ENCODE results near the gene CTNS. TPM values are rescaled to one million over a fixed set of nuclear protein-coding genes. Genes with fewer than 3 reads are reported as not detected.
"Not testable (repeated sequence)": the region's sequence is repeated elsewhere in the genome, so short reads cannot be mapped to it uniquely, and the experiment has no call there.

The CTNS gene
- total RNA-seq, 1 donor from 2014 or later: 9.4 TPM

- Mint-ChIP-seq H3K4me1 (no peaks in the 10 kb centered on the region), H3K4me3 (no peak overlapping the region), H3K36me3 (peaks cover 5% of the 10 kb centered on the region), H3K27ac (no peak overlapping the region), H3K9me3 (peaks cover 8% of the 10 kb centered on the region), H3K27me3 (ENCODE audit: insufficient read depth, low read depth) (peaks cover 23% of the 10 kb centered on the region)
- DNase-seq (ENCODE audit: low spot score): no peak
- Histone ChIP-seq H3K27ac (no peak overlapping the region), H3K4me2 (no peak overlapping the region), H3K4me3 (no peak overlapping the region), H2AFZ (replicated peaks) (no peak overlapping the region), H3K79me2 (ENCODE audit: low read depth) (no peaks in the 10 kb centered on the region), H3K36me3 (no peaks in the 10 kb centered on the region), H3K27me3 (peaks cover 38% of the 10 kb centered on the region), H3K9me3 (ENCODE audit: low read depth) (no peaks in the 10 kb centered on the region), H3F3A (ENCODE audit: low read depth) (no peaks in the 10 kb centered on the region), H3K4me1 (peaks cover 6% of the 10 kb centered on the region), H3K9ac (no peak overlapping the region), H4K20me1 (ENCODE audit: low read depth) (peaks cover 6% of the 10 kb centered on the region)
- TF ChIP-seq EZH2phosphoT487 (IDR thresholded peaks at IDR 0.05) (no peak), CTCF (IDR thresholded peaks at IDR 0.05) (no peak), EZH2 (IDR thresholded peaks at IDR 0.05) (no peak)
These were observed 63.4 kb downstream of the CTNS start for GRCh38 chr17:3699951-3700350.

GRCh38 chr17:3702041-3702539 is 65.5 kb downstream of the CTNS start:
- H3K27me3 ChIP-seq: peaks cover 17% of the 10 kb centered on the region
- H3K27ac Mint-ChIP-seq; H3K4me2 ChIP-seq; H3K4me3 Mint-ChIP-seq; H3K4me1 ChIP-seq; H3K27me3 Mint-ChIP-seq (ENCODE audit: insufficient read depth, low read depth); H3K27ac ChIP-seq; H3K9me3 ChIP-seq (ENCODE audit: low read depth); H3K36me3 ChIP-seq; H3K36me3 Mint-ChIP-seq; H3K9me3 Mint-ChIP-seq; H3K4me1 Mint-ChIP-seq; H3K4me3 ChIP-seq; DNase-seq (ENCODE audit: low spot score); H2AFZ ChIP-seq (replicated peaks); H3K9ac ChIP-seq; H3F3A ChIP-seq (ENCODE audit: low read depth); H3K79me2 ChIP-seq (ENCODE audit: low read depth); H4K20me1 ChIP-seq (ENCODE audit: low read depth): not testable (repeated sequence)

GRCh38 chr17:3704931-3705717 is 68.6 kb downstream of the CTNS start:
- no peaks in the 10 kb centered on the region for H3K79me2 ChIP-seq (ENCODE audit: low read depth)
- no peaks in the 10 kb centered on the region for H4K20me1 ChIP-seq (ENCODE audit: low read depth)
- no peak overlapping the region for H3K9ac ChIP-seq
- no peak overlapping the region for H3K4me3 ChIP-seq
- peaks cover 3% of the 10 kb centered on the region for H3K4me1 ChIP-seq
- H3K4me1 Mint-ChIP-seq: peaks cover 5% of the 10 kb centered on the region
- no peak overlapping the region for H3K27ac Mint-ChIP-seq
- no peaks in the 10 kb centered on the region for H3K36me3 ChIP-seq
- H2AFZ ChIP-seq (replicated peaks): no peak overlapping the region
- TF ChIP-seq EZH2 (IDR thresholded peaks at IDR 0.05): no peak
- TF ChIP-seq EZH2phosphoT487 (IDR thresholded peaks at IDR 0.05): no peak
- no peak for TF ChIP-seq CTCF (IDR thresholded peaks at IDR 0.05)
- no peaks in the 10 kb centered on the region for H3K9me3 ChIP-seq (ENCODE audit: low read depth)
- DNase-seq (ENCODE audit: low spot score): no peak
- no peaks in the 10 kb centered on the region for H3K27me3 ChIP-seq
- peaks cover 5% of the 10 kb centered on the region for H3K36me3 Mint-ChIP-seq
- H3K27me3 Mint-ChIP-seq (ENCODE audit: insufficient read depth, low read depth): no peaks in the 10 kb centered on the region
- H3K27ac ChIP-seq: no peak overlapping the region
- no peaks in the 10 kb centered on the region for H3F3A ChIP-seq (ENCODE audit: low read depth)
- no peak overlapping the region for H3K4me2 ChIP-seq
- peaks cover 2% of the 10 kb centered on the region for H3K9me3 Mint-ChIP-seq
- no peak overlapping the region for H3K4me3 Mint-ChIP-seq

DNA sequence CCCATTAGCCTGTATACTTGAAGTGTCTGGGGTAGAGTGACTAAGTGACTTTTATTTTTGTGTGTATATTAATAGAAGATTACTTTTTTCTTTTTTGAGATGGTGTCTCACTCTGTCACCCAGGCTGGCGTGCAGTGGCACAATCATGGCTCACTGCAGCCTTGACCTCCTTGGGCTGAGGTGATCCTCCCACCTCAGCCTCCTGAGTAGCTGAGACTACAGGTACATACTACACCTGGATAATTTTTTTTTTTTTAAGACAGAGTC is 69.1 kb downstream of the CTNS start:
- H3K36me3 Mint-ChIP-seq: not testable (repeated sequence)

More for the DNA sequence above, 69.1 kb downstream of the CTNS start:
- not testable (repeated sequence) for H3K4me3 Mint-ChIP-seq; H3K4me3 ChIP-seq; H3K27me3 ChIP-seq; H2AFZ ChIP-seq (replicated peaks); H3K36me3 ChIP-seq; H3K27ac ChIP-seq; H3K27ac Mint-ChIP-seq; H3F3A ChIP-seq (ENCODE audit: low read depth); H3K9me3 ChIP-seq (ENCODE audit: low read depth); H3K27me3 Mint-ChIP-seq (ENCODE audit: insufficient read depth, low read depth); H3K4me2 ChIP-seq; H3K4me1 Mint-ChIP-seq; DNase-seq (ENCODE audit: low spot score); H3K9ac ChIP-seq; H3K9me3 Mint-ChIP-seq; H3K4me1 ChIP-seq; H4K20me1 ChIP-seq (ENCODE audit: low read depth); H3K79me2 ChIP-seq (ENCODE audit: low read depth)
